K562 (cell line): ENCODE data around the gene EEF2K. TPM values are rescaled to one million over a fixed set of nuclear protein-coding genes. Genes with fewer than 3 reads are reported as not detected.
A peak's percentile ranks its signal among the peaks of the same experiment; 100 is the strongest.

Source experiments
- COPS2 ChIP-seq: fragments of 450-650 bp; conservative IDR thresholded peaks from 2 replicates; pipeline ENCODE4 v1.6.1; 2016; ENCODE audit warnings: mild to moderate bottlenecking, moderate library complexity
- CXXC5 ChIP-seq: fragments of 250-450 bp; sonication (Bioruptor Pico); IDR thresholded peaks from 2 replicates; pipeline ENCODE4 v1.8.0; 2022; ENCODE audit warnings: inconsistent platforms, mild to moderate bottlenecking, moderate library complexity
- GATAD2A ChIP-seq: fragments of 450-650 bp; IDR thresholded peaks from 2 replicates; pipeline ENCODE4 v1.6.1; 2017
- HDAC1 ChIP-seq, 2 experiments: fragments of 450-650 bp; IDR thresholded peaks; 2 replicates each; pipeline ENCODE4 v1.6.1; 2016 to 2017; ENCODE audit warnings: inconsistent platforms in 1 of 2, mild to moderate bottlenecking in 1 of 2, moderate library complexity in 1 of 2
- JUNB ChIP-seq: fragments of 450-650 bp; formaldehyde crosslinking; conservative IDR thresholded peaks from 2 replicates; pipeline ENCODE4 v1.4.0; 2020; ENCODE audit warnings: mild to moderate bottlenecking
- KDM5B ChIP-seq: fragments of 200-600 bp; sonication (generic); IDR thresholded peaks from 2 replicates; pipeline ENCODE4 v1.6.1; 2012; ENCODE audit warnings: low read depth, mild to moderate bottlenecking, moderate library complexity, low read length, control low read depth, inconsistent platforms; ENCODE audit not compliant: insufficient replicate concordance
- MAFF ChIP-seq: IDR thresholded peaks from 2 replicates; pipeline ENCODE4 v1.6.1; 2012; ENCODE audit warnings: low read length, improper control_type of control experiment
- RBBP5 ChIP-seq: fragments of 200-600 bp; sonication (generic); IDR thresholded peaks from 2 replicates; pipeline ENCODE4 v1.6.1; 2012; ENCODE audit warnings: borderline replicate concordance, mild to moderate bottlenecking, low read length, control low read depth, inconsistent platforms; ENCODE audit not compliant: insufficient read depth, poor library complexity, severe bottlenecking
- TAF15 ChIP-seq: fragments of 200-400 bp; formaldehyde crosslinking; IDR thresholded peaks from 2 replicates; pipeline ENCODE4 v1.6.1; 2017; ENCODE audit warnings: mild to moderate bottlenecking, low read depth, low read length, moderate library complexity
- YY1 ChIP-seq, 3 experiments: IDR thresholded peaks; 2 replicates each; pipeline ENCODE4 v1.6.1; 2011; ENCODE audit warnings: low read length in 2 of 3, mild to moderate bottlenecking in 2 of 3, moderate library complexity in 2 of 3, borderline replicate concordance in 1 of 3, control low read depth in 1 of 3, low read depth in 1 of 3; ENCODE audit not compliant: insufficient read depth in 3 of 3, insufficient replicate concordance in 2 of 3, control insufficient read depth in 1 of 3, insufficient read length in 1 of 3; ENCODE audit errors: extremely low read depth in 1 of 3
- ZNF253 ChIP-seq: fragments of 250-450 bp; sonication (Bioruptor Pico); conservative IDR thresholded peaks from 2 replicates; pipeline ENCODE4 v1.6.1; 2021; ENCODE audit warnings: mild to moderate bottlenecking
- ZNF41 ChIP-seq: fragments of 250-450 bp; sonication (Bioruptor Pico); conservative IDR thresholded peaks from 2 replicates; pipeline ENCODE4 v1.4.0; 2020; ENCODE audit warnings: mild to moderate bottlenecking
- polyA plus RNA-seq, 8 experiments: library from polyadenylated mRNA; depleted of rRNA in 4 of 8; stranded (reverse) in 5 of 8; unstranded in 3 of 8; fragments of >200 nt; fragmentation: Nextera tagmentation in 2 of 8; fragmentation: Illumina TruSeq in 1 of 8; extraction: Ambion mirVana in 2 of 8; extraction: Trizol in 1 of 8; gene quantifications; 2 replicates each; pipeline versions ENCODE4 v1.2.1 to v1.2.3, GENCODE V29; 2011 to 2014; ENCODE audit warnings: inconsistent platforms in 1 of 8, missing spikeins in 1 of 8
- total RNA-seq, 7 experiments: library from RNA; depleted of rRNA in 6 of 7; stranded (reverse); fragments of >200 nt in 6 of 7; fragmentation: Illumina TruSeq in 2 of 7; extraction: Trizol in 2 of 7; gene quantifications; 2 replicates each; pipeline versions ENCODE4 v1.2.1 to v1.2.3, GENCODE V29; 2011 to 2021; ENCODE audit warnings: low replicate concordance in 1 of 7
- TF ChIP-seq, protein P1 (sequence below), 2 experiments: IDR thresholded peaks; 2 replicates each; pipeline ENCODE4 v1.6.1; 2011; ENCODE audit warnings: borderline replicate concordance in 1 of 2, control low read depth in 1 of 2, low read depth in 1 of 2, low read length in 1 of 2, mild to moderate bottlenecking in 1 of 2, mixed read lengths in 1 of 2, moderate library complexity in 1 of 2; ENCODE audit not compliant: insufficient read depth in 1 of 2, insufficient read length in 1 of 2, poor library complexity in 1 of 2, severe bottlenecking in 1 of 2; ENCODE audit errors: extremely low read depth in 1 of 2
- TF ChIP-seq, protein P2 (sequence below): fragments of 450-650 bp; IDR thresholded peaks from 2 replicates; pipeline ENCODE4 v1.6.1; 2016; ENCODE audit warnings: mild to moderate bottlenecking, moderate library complexity

EEF2K gene
- total and polyA plus RNA-seq, 9 of the 15 experiments (the other 6 are each of a cell fraction or from before 2014, with no cell fraction given): 3.0 to 35.2 (median 12.2) TPM

DNA sequence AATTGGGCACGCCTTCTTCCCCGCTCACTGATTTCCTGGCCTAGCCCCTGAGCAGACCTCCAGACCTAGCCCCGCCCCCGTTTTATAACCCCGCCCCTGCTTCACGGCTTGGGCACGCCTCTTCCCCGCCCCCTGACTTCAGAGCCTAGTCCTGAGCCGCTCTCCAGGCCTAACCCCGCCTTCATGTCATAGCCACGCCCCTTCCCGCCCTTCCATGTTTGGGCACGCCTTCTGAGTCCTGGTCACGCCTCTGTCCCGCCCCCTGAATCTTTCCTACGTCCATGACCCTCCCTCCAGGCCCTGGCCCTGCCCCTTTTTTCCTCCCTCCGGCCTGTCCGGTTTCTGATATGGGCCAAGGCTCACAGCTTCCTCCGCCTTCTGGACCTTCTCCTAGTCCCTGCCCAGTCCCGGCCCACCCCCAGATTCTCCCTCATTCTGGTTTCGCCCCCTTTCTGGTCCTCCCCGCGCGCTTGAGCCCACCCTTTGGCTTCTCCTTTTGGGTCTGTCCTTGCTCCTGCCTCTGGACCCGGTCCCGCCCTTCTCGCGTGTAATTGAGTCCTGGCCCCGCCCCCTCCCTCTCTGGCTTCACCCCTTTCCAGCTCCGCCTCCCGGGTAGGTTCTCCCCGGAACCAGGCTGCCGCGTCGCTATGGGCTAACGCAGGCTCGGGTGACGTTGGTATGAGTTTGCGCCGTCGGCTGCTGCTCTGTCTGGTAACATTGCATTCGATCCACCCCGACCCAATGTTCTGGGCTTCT, 15.1 kb upstream of the EEF2K start (continued):
- TF ChIP-seq, protein P1, sequence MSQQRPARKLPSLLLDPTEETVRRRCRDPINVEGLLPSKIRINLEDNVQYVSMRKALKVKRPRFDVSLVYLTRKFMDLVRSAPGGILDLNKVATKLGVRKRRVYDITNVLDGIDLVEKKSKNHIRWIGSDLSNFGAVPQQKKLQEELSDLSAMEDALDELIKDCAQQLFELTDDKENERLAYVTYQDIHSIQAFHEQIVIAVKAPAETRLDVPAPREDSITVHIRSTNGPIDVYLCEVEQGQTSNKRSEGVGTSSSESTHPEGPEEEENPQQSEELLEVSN (IDR thresholded peaks at IDR 0.05; ENCODE audit: borderline replicate concordance in 1 of 2, extremely low read depth in 1 of 2, insufficient read depth in 1 of 2, insufficient read length in 1 of 2, low read depth in 1 of 2, low read length in 1 of 2, poor library complexity in 1 of 2, severe bottlenecking in 1 of 2): peak in 1 of 2 experiments; percentile 3
- peak in 1 of 2 experiments; percentile 67; a peak in 1 of 4 replicates for TF ChIP-seq HDAC1 (IDR thresholded peaks at IDR 0.05)
- no peak for TF ChIP-seq TAF15
- no peak for TF ChIP-seq JUNB (CRISPR knock-in tag)
- no peak; the same call in 1 of the 2 replicates for TF ChIP-seq GATAD2A
- no peak for TF ChIP-seq ZNF41 (CRISPR knock-in tag)
- peak; percentile 85 for TF ChIP-seq KDM5B
- TF ChIP-seq RBBP5: no peak
- peak; percentile 57 for TF ChIP-seq CXXC5 (CRISPR knock-in tag)
- TF ChIP-seq YY1 (IDR thresholded peaks at IDR 0.05; ENCODE audit: borderline replicate concordance in 1 of 3, control insufficient read depth in 1 of 3, extremely low read depth in 1 of 3, insufficient read depth in 3 of 3, insufficient read length in 1 of 3, insufficient replicate concordance in 2 of 3, low read depth in 1 of 3, low read length in 2 of 3): peak in 1 of 3 experiments; percentile 18
- TF ChIP-seq ZNF253 (CRISPR knock-in tag): no peak
- TF ChIP-seq COPS2: no peak
- no peak for TF ChIP-seq MAFF
- TF ChIP-seq, protein P2, sequence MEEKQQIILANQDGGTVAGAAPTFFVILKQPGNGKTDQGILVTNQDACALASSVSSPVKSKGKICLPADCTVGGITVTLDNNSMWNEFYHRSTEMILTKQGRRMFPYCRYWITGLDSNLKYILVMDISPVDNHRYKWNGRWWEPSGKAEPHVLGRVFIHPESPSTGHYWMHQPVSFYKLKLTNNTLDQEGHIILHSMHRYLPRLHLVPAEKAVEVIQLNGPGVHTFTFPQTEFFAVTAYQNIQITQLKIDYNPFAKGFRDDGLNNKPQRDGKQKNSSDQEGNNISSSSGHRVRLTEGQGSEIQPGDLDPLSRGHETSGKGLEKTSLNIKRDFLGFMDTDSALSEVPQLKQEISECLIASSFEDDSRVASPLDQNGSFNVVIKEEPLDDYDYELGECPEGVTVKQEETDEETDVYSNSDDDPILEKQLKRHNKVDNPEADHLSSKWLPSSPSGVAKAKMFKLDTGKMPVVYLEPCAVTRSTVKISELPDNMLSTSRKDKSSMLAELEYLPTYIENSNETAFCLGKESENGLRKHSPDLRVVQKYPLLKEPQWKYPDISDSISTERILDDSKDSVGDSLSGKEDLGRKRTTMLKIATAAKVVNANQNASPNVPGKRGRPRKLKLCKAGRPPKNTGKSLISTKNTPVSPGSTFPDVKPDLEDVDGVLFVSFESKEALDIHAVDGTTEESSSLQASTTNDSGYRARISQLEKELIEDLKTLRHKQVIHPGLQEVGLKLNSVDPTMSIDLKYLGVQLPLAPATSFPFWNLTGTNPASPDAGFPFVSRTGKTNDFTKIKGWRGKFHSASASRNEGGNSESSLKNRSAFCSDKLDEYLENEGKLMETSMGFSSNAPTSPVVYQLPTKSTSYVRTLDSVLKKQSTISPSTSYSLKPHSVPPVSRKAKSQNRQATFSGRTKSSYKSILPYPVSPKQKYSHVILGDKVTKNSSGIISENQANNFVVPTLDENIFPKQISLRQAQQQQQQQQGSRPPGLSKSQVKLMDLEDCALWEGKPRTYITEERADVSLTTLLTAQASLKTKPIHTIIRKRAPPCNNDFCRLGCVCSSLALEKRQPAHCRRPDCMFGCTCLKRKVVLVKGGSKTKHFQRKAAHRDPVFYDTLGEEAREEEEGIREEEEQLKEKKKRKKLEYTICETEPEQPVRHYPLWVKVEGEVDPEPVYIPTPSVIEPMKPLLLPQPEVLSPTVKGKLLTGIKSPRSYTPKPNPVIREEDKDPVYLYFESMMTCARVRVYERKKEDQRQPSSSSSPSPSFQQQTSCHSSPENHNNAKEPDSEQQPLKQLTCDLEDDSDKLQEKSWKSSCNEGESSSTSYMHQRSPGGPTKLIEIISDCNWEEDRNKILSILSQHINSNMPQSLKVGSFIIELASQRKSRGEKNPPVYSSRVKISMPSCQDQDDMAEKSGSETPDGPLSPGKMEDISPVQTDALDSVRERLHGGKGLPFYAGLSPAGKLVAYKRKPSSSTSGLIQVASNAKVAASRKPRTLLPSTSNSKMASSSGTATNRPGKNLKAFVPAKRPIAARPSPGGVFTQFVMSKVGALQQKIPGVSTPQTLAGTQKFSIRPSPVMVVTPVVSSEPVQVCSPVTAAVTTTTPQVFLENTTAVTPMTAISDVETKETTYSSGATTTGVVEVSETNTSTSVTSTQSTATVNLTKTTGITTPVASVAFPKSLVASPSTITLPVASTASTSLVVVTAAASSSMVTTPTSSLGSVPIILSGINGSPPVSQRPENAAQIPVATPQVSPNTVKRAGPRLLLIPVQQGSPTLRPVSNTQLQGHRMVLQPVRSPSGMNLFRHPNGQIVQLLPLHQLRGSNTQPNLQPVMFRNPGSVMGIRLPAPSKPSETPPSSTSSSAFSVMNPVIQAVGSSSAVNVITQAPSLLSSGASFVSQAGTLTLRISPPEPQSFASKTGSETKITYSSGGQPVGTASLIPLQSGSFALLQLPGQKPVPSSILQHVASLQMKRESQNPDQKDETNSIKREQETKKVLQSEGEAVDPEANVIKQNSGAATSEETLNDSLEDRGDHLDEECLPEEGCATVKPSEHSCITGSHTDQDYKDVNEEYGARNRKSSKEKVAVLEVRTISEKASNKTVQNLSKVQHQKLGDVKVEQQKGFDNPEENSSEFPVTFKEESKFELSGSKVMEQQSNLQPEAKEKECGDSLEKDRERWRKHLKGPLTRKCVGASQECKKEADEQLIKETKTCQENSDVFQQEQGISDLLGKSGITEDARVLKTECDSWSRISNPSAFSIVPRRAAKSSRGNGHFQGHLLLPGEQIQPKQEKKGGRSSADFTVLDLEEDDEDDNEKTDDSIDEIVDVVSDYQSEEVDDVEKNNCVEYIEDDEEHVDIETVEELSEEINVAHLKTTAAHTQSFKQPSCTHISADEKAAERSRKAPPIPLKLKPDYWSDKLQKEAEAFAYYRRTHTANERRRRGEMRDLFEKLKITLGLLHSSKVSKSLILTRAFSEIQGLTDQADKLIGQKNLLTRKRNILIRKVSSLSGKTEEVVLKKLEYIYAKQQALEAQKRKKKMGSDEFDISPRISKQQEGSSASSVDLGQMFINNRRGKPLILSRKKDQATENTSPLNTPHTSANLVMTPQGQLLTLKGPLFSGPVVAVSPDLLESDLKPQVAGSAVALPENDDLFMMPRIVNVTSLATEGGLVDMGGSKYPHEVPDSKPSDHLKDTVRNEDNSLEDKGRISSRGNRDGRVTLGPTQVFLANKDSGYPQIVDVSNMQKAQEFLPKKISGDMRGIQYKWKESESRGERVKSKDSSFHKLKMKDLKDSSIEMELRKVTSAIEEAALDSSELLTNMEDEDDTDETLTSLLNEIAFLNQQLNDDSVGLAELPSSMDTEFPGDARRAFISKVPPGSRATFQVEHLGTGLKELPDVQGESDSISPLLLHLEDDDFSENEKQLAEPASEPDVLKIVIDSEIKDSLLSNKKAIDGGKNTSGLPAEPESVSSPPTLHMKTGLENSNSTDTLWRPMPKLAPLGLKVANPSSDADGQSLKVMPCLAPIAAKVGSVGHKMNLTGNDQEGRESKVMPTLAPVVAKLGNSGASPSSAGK: no peak
